Aorta (tissue), 5 donors: Measurements from ENCODE around the gene TRDMT1. TPM values are rescaled to one million over a fixed set of nuclear protein-coding genes. Genes with fewer than 3 reads are reported as not detected.

ENCODE experiments used
- ATAC-seq: fragments of 200-7000 bp; cut with Tn5 transposase; one replicate; pipeline ENCODE4 v1.9.1; 2022; ENCODE audit warnings: moderate library complexity; ENCODE audit not compliant: low FRiP score
- DNase-seq, 2 donors: peaks; one replicate each; pipeline ENCODE4 v3.0.0-alpha.2; 2020
- H3K27ac ChIP-seq, 2 donors: one replicate each; pipeline ENCODE4 v1.5.1; 2013; ENCODE audit warnings: low read length in 2 of 2, mild to moderate bottlenecking in 2 of 2, moderate library complexity in 2 of 2, control low read depth in 1 of 2, inconsistent platforms in 1 of 2, low read depth in 1 of 2
- H3K27me3 ChIP-seq, 2 donors: one replicate each; pipeline ENCODE4 v1.6.1; 2013; ENCODE audit warnings: control low read depth in 1 of 2, low read length in 1 of 2, mild to moderate bottlenecking in 1 of 2, moderate library complexity in 1 of 2; ENCODE audit not compliant: insufficient read depth in 2 of 2, control insufficient read depth in 1 of 2
- H3K36me3 ChIP-seq, 2 donors: one replicate each; pipeline ENCODE4 v1.6.1; 2013; ENCODE audit warnings: control low read depth in 1 of 2, low read length in 1 of 2, mild to moderate bottlenecking in 1 of 2; ENCODE audit not compliant: insufficient read depth in 2 of 2, control insufficient read depth in 1 of 2
- H3K4me1 ChIP-seq, 2 donors: one replicate each; pipeline ENCODE4 v1.6.1; 2013; ENCODE audit warnings: low read length in 2 of 2, control low read depth in 1 of 2, mild to moderate bottlenecking in 1 of 2, moderate library complexity in 1 of 2; ENCODE audit not compliant: insufficient read depth in 2 of 2, control insufficient read depth in 1 of 2
- H3K4me3 ChIP-seq, 2 donors: one replicate each; pipeline ENCODE4 v1.5.1; 2013; ENCODE audit warnings: low read length in 2 of 2, control low read depth in 1 of 2, mild to moderate bottlenecking in 1 of 2
- H3K9me3 ChIP-seq: one replicate; pipeline ENCODE4 v1.6.1; 2013; ENCODE audit warnings: mild to moderate bottlenecking, low read length; ENCODE audit not compliant: control insufficient read depth
- WGBS, 2 donors: extraction: QIAGEN DNeasy Blood & Tissue Kit; methylation state at CpG; one replicate each; pipeline ENCODE4 v1.1.7; 2013; 5-methylcytosine and 5-hydroxymethylcytosine counted together
- intact Hi-C, 2 donors: fragments of 100-400 bp; cut with DNase I; formaldehyde crosslinking; loops; one replicate each; pipeline versions ENCODE4 v1.14.2 to v1.15.0; 2022
- polyA plus RNA-seq, 2 donors: library from polyadenylated mRNA; stranded (reverse); fragments of 200-250 nt; gene quantifications; one replicate each; pipeline ENCODE4 v1.2.3, GENCODE V29; 2013
- total RNA-seq, 2 donors: library from RNA; stranded (reverse); fragmentation: NEBNext Ultra II Directional; extraction: Animal tissue kit (Norgen Biotek cat#: 25700); gene quantifications; one replicate each; pipeline ENCODE4 v1.2.1, GENCODE V29; 2021
- donor health status: healthy with polysubstance abuse.
- donor health status: Bipolar disorder and iron deficiency.
- donor health status: DM: no; HTN: no; CAD: no.
- donor health status: DM: no; HTN: no; CAD: no.
- donor health status: DM: yes; HTN: yes; CAD: no.

TRDMT1 gene
- total and polyA plus RNA-seq, 4 donors: 4.8 to 15.2 (median 9.3) TPM

DNA sequence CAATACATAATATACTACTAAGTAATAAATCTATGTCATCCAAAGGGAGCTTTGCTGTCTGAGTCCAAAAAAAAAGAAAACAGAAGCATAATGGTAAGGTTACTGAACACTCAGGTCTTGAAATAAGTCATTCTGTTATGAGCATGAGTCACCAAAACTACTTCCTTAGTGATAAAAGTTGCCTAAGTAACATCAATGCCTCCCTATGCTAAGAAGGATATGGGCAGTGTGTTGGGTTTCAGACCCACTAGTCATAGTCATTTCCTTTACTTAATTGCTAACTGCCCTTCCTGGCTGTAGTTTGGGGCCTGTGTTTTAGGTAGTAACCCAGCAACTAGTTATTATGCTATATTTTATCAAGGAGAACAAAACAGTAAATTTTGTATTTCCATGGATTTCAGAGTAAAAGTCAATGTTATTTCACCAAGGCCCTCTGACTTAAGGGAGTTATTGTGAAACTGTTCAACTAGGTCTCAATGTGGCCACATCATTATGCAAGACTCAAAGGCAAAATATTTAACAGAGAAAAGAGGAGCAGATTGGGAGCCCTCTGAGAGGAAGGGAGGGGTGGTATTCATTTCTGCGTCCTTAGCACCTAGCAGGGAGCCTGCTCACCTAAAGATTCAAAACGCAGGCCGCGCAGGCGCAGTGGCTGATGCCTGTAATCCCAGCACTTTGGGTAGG lies 14.9 kb upstream of the TRDMT1 start:
- ATAC-seq (peak; percentile 92), DNase-seq (no peak)
- Histone ChIP-seq H3K27ac (peak overlapping the region; percentile 80 to 100), H3K4me3 (no peak overlapping the region), H3K4me1 (peaks cover 0 to 4% of the 10 kb centered on the region in 2 donors), H3K9me3 (no peaks in the 10 kb centered on the region), H3K27me3 (no peaks in the 10 kb centered on the region), H3K36me3 (no peaks in the 10 kb centered on the region)
- intact Hi-C loops: loop anchor here (1.0 to 5.0 kb wide), 3 partner anchors 14 to 139 kb away; no protein-coding TSS in a partner anchor
- WGBS, 2 donors: 79 to 88% methylated on average over 5 of the region's 5 CpGs

GRCh38 chr10:17215782-17216122 lies 14.3 kb upstream of the TRDMT1 start:
- no peaks in the 10 kb centered on the region for H3K27me3 ChIP-seq
- ATAC-seq (no peak), DNase-seq (no peak)
- peak overlapping the region in 1 of 2 donors; percentile 76 for H3K27ac ChIP-seq
- WGBS, 2 donors: 56 to 70% methylated on average over 2 of the region's 2 CpGs
- intact Hi-C loops: loop anchor here (1.0 to 5.0 kb wide), 3 partner anchors 15 to 138 kb away; no protein-coding TSS in a partner anchor
- H3K9me3 ChIP-seq: no peaks in the 10 kb centered on the region
- no peak overlapping the region for H3K4me3 ChIP-seq
- peaks cover 0 to 4% of the 10 kb centered on the region in 2 donors for H3K4me1 ChIP-seq
- H3K36me3 ChIP-seq: no peaks in the 10 kb centered on the region

- H3K27me3 ChIP-seq: no peaks in the 10 kb centered on the region
- 16 to 19% methylated on average over 9 of the region's 9 CpGs for WGBS, 2 donors
- peak; percentile 71 for ATAC-seq
- H3K4me3 ChIP-seq: no peak overlapping the region
- H3K9me3 ChIP-seq: no peaks in the 10 kb centered on the region
- no peak for DNase-seq
- H3K36me3 ChIP-seq: no peaks in the 10 kb centered on the region
- peaks cover 0 to 4% of the 10 kb centered on the region in 2 donors for H3K4me1 ChIP-seq
- peak overlapping the region; percentile 89 to 93 for H3K27ac ChIP-seq
- intact Hi-C loops: loop anchor here (5.0 kb wide), 4 partner anchors 63 to 213 kb away; no protein-coding TSS in a partner anchor
Observed at GRCh38 chr10:17214971-17215781, 13.7 kb upstream of the TRDMT1 start.

- H3K4me3 ChIP-seq: no peak overlapping the region
- no peak for ATAC-seq
- 38 to 44% methylated on average over 2 of the region's 2 CpGs for WGBS, 2 donors
- H3K27ac ChIP-seq: peak overlapping the region in 1 of 2 donors; percentile 93
- H3K9me3 ChIP-seq: no peaks in the 10 kb centered on the region
- intact Hi-C loops: loop anchor here (5.0 kb wide), 2 partner anchors 152 to 212 kb away; no protein-coding TSS in a partner anchor
- peaks cover 0 to 4% of the 10 kb centered on the region in 2 donors for H3K4me1 ChIP-seq
- H3K27me3 ChIP-seq: no peaks in the 10 kb centered on the region
- DNase-seq: no peak
- H3K36me3 ChIP-seq: no peaks in the 10 kb centered on the region
Observed at GRCh38 chr10:17214526-17214925, 13.1 kb upstream of the TRDMT1 start.

GRCh38 chr10:17213646-17214349 lies 12.3 kb upstream of the TRDMT1 start:
- 19 to 25% methylated on average over 2 of the region's 2 CpGs for WGBS, 2 donors
- no peaks in the 10 kb centered on the region for H3K36me3 ChIP-seq
- peaks cover 0 to 4% of the 10 kb centered on the region in 2 donors for H3K4me1 ChIP-seq
- no peaks in the 10 kb centered on the region for H3K9me3 ChIP-seq
- no peak for DNase-seq
- no peak for ATAC-seq
- H3K27ac ChIP-seq: peak overlapping the region; percentile 72 to 84
- intact Hi-C loops: loop anchor here (5.0 kb wide), 2 partner anchors 151 to 211 kb away; no protein-coding TSS in a partner anchor
- no peak overlapping the region for H3K4me3 ChIP-seq
- H3K27me3 ChIP-seq: no peaks in the 10 kb centered on the region

DNA sequence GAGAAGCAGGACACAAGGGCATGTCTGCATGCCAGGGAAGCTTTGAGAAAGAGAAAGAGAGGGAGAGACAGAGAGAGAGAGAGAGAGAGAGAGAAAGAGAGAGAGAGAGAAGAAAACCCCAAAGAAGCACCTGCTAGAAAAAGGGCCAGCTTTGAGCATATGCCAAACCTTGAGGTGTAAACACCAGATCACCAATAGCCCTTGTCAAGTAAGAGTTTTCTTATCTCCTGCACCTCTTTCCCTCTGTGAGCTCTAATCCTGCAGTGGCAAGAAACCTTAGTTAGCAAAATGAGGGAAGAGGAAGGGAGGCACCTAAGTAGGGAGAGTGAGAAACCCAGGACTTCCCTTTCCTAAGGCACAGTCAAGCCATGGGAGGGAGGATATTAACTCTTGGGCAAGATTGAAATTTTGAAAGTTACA lies 11.3 kb upstream of the TRDMT1 start:
- Histone ChIP-seq H3K27ac (peak overlapping the region in 1 of 2 donors; percentile 57), H3K9me3 (no peaks in the 10 kb centered on the region), H3K4me1 (peaks cover 4% of the 10 kb centered on the region in 2 donors), H3K36me3 (no peaks in the 10 kb centered on the region), H3K27me3 (no peaks in the 10 kb centered on the region), H3K4me3 (no peak overlapping the region)
- intact Hi-C loops: loop anchor here (5.0 kb wide), 2 partner anchors 151 to 211 kb away; no protein-coding TSS in a partner anchor
- ATAC-seq (no peak), DNase-seq (no peak)

GRCh38 chr10:17210361-17210760 lies 8.9 kb upstream of the TRDMT1 start:
- H3K4me1 ChIP-seq: peaks cover 1 to 4% of the 10 kb centered on the region in 2 donors
- no peaks in the 10 kb centered on the region for H3K36me3 ChIP-seq
- intact Hi-C loops: loop anchor here (5.0 kb wide), 2 partner anchors 148 to 208 kb away; no protein-coding TSS in a partner anchor
- ATAC-seq (no peak), DNase-seq (no peak)
- H3K27ac ChIP-seq: peak overlapping the region in 1 of 2 donors; percentile 28
- no peaks in the 10 kb centered on the region for H3K27me3 ChIP-seq
- no peak overlapping the region for H3K4me3 ChIP-seq
- no peaks in the 10 kb centered on the region for H3K9me3 ChIP-seq
- WGBS, 2 donors: 5 to 10% methylated on average over 3 of the region's 3 CpGs

GRCh38 chr10:17209881-17210280 lies 8.4 kb upstream of the TRDMT1 start:
- peaks cover 1 to 4% of the 10 kb centered on the region in 2 donors for H3K4me1 ChIP-seq
- no peak overlapping the region for H3K4me3 ChIP-seq
- H3K36me3 ChIP-seq: no peaks in the 10 kb centered on the region
- H3K27ac ChIP-seq: no peak overlapping the region
- 8 to 17% methylated on average over 2 of the region's 2 CpGs for WGBS, 2 donors
- no peaks in the 10 kb centered on the region for H3K9me3 ChIP-seq
- H3K27me3 ChIP-seq: no peaks in the 10 kb centered on the region
- DNase-seq (no peak), ATAC-seq (no peak)
- intact Hi-C loops: loop anchor here (5.0 kb wide), 3 partner anchors 133 to 208 kb away; no protein-coding TSS in a partner anchor
